ENCODE measurements around the gene COL11A2.

COL11A2 gene

DNA sequence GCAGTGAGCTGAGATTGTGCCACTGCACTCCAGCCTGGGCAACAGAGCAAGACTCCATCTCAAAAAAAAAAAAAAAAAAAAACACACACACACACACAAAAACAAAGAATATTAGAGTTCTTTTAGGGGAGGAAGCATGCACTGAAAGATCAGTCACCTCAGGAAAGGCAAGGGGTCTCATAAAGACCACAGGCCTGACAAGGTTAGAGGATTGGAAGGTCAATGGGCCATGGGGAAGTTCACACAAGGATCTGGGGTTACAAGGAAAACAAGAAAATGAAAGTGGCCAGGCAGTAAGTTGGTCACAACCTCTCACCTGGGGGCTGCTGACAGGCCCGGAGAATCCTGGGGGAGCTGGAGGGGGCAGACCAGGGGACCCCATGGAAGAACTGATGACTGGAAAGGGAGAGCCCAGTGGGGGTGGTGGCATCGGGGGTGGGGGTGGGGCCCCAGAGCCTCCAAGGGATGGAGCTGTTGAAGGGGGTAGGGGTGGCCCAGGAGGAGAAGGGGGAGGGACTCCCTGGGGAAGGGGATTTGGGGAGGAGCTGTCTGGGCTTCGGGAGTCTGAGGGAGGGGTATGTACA, 6.7 kb upstream of the COL11A2 start:
- peak overlapping the region in 6 of 7 experiments; percentile 86 to 99 (median 94) for H3K4me3 ChIP-seq (ENCODE audit: control insufficient read depth in 1 of 7, extremely low read depth in 1 of 7, insufficient read depth in 4 of 7, low read depth in 2 of 7, low read length in 6 of 7)
- H3K4me1 ChIP-seq (ENCODE audit: control extremely low read depth in 1 of 4, control insufficient read depth in 4 of 4, insufficient read depth in 4 of 4, low read length in 3 of 4), result peaks cover 7 to 40% (median 34%) of the 10 kb centered on the region in 4 experiments
- no peak for DNase-seq
- H3K27me3 ChIP-seq (replicated peaks in 2 of 5; ENCODE audit: control insufficient read depth in 4 of 5, insufficient read depth in 5 of 5, low read length in 4 of 5), result no peaks in the 10 kb centered on the region
- H3K27ac ChIP-seq (ENCODE audit: insufficient read depth in 1 of 2, low read depth in 1 of 2, low read length in 2 of 2, poor library complexity in 1 of 2, severe bottlenecking in 2 of 2), result peak overlapping the region in 1 of 2 experiments; percentile 98
- POLR2A ChIA-PET, result interaction anchor here (1.5 kb wide), 1 partner anchor 73 kb away, joined by 4 read pairs; the partner anchor contains the start of genes RPS18 and VPS52
- CTCF ChIA-PET, result interaction anchor here (1.6 to 3.0 kb wide), 6 partner anchors 9 to 49 kb away, joined by 3 to 14 read pairs (median 8); no protein-coding TSS in a partner anchor
- peaks cover 10 to 62% (median 45%) of the 10 kb centered on the region in 4 experiments for H3K36me3 ChIP-seq (ENCODE audit: control insufficient read depth in 4 of 4, insufficient read depth in 4 of 4, low read length in 3 of 4)
- H3K9me3 ChIP-seq (ENCODE audit: control extremely low read depth in 1 of 5, control insufficient read depth in 4 of 5, insufficient read depth in 2 of 5, low read depth in 1 of 5, low read length in 4 of 5), result no peaks in the 10 kb centered on the region
- no CpG with 5 or more reads among the region's 3 CpGs for WGBS (ENCODE audit: insufficient coverage)

DNA sequence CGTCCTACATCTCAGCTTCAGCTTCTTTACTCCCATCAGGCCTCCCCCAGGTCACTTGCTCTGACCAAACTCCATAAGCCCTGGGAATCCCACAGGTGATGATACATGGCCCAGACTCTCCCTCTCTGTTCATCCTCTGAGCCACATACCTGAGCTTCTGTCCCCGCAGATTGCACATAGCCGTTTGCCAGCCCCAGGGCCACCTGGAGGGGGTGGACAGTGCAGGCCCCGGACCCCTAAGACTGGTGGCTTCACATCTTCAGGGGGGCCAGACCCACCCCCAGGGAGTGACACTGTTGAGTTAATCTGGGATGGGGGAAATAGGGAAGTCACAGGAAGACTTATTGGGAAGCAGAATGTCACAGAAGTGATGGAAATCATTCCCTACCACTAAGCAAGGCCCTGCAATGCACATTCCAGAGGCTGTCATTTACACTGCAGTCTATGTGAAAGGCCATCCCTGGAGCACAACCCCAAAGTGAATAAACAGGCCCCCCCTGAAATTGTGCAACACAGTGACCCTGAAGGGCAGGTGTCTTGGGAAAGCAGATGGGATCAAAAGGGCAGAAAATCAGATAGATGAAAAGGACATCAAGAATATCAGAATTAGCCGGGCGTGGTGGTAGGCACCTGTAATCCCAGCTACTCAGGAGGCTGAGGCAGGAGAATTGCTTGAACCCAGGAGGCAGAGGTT, 6.0 kb upstream of the COL11A2 start:
- Histone ChIP-seq H3K9me3 (ENCODE audit: control extremely low read depth in 1 of 5, control insufficient read depth in 4 of 5, insufficient read depth in 2 of 5, low read depth in 1 of 5, low read length in 4 of 5) (no peaks in the 10 kb centered on the region), H3K27ac (ENCODE audit: insufficient read depth in 1 of 2, low read depth in 1 of 2, low read length in 2 of 2, poor library complexity in 1 of 2, severe bottlenecking in 2 of 2) (no peak overlapping the region), H3K4me3 (ENCODE audit: control insufficient read depth in 1 of 7, extremely low read depth in 1 of 7, insufficient read depth in 4 of 7, low read depth in 2 of 7, low read length in 6 of 7) (no peak overlapping the region), H3K4me1 (ENCODE audit: control extremely low read depth in 1 of 4, control insufficient read depth in 4 of 4, insufficient read depth in 4 of 4, low read length in 3 of 4) (peaks cover 7 to 39% (median 31%) of the 10 kb centered on the region in 4 experiments), H3K36me3 (ENCODE audit: control insufficient read depth in 4 of 4, insufficient read depth in 4 of 4, low read length in 3 of 4) (peaks cover 9 to 60% (median 40%) of the 10 kb centered on the region in 4 experiments), H3K27me3 (replicated peaks in 2 of 5; ENCODE audit: control insufficient read depth in 4 of 5, insufficient read depth in 5 of 5, low read length in 4 of 5) (no peaks in the 10 kb centered on the region)
- ChIA-PET CTCF (interaction anchor here (0.9 to 3.0 kb wide), 14 partner anchors 9 to 78 kb away, joined by 3 to 14 read pairs (median 4); partner anchors contain the start of gene RING1), POLR2A (no interaction called here)
- 88% methylated on average over 1 of the region's 6 CpGs for WGBS (ENCODE audit: insufficient coverage)
- no peak for DNase-seq

GRCh38 chr6:33197431-33198048, 5.3 kb upstream of the COL11A2 start:
- Histone ChIP-seq H3K4me1 (ENCODE audit: control extremely low read depth in 1 of 4, control insufficient read depth in 4 of 4, insufficient read depth in 4 of 4, low read length in 3 of 4) (peaks cover 7 to 45% (median 36%) of the 10 kb centered on the region in 4 experiments), H3K4me3 (ENCODE audit: control insufficient read depth in 1 of 7, extremely low read depth in 1 of 7, insufficient read depth in 4 of 7, low read depth in 2 of 7, low read length in 6 of 7) (no peak overlapping the region), H3K27ac (ENCODE audit: insufficient read depth in 1 of 2, low read depth in 1 of 2, low read length in 2 of 2, poor library complexity in 1 of 2, severe bottlenecking in 2 of 2) (peak overlapping the region in 1 of 2 experiments; percentile 37), H3K27me3 (replicated peaks in 2 of 5; ENCODE audit: control insufficient read depth in 4 of 5, insufficient read depth in 5 of 5, low read length in 4 of 5) (peaks cover 0 to 5% (median 0%) of the 10 kb centered on the region in 5 experiments), H3K36me3 (ENCODE audit: control insufficient read depth in 4 of 4, insufficient read depth in 4 of 4, low read length in 3 of 4) (peaks cover 9 to 53% (median 33%) of the 10 kb centered on the region in 4 experiments), H3K9me3 (ENCODE audit: control extremely low read depth in 1 of 5, control insufficient read depth in 4 of 5, insufficient read depth in 2 of 5, low read depth in 1 of 5, low read length in 4 of 5) (no peaks in the 10 kb centered on the region)
- DNase-seq, result peak; percentile 69 to 78 (median 77)
- ChIA-PET POLR2A (no interaction called here), CTCF (interaction anchor here (0.8 to 3.0 kb wide), 19 partner anchors 8 to 77 kb away, joined by 3 to 14 read pairs (median 4); partner anchors contain the start of gene RING1)
- 63% methylated on average over 6 of the region's 12 CpGs for WGBS (ENCODE audit: insufficient coverage)

- 98% methylated on average over 12 of the region's 15 CpGs for WGBS (ENCODE audit: insufficient coverage)
- H3K27me3 ChIP-seq (replicated peaks in 2 of 5; ENCODE audit: control insufficient read depth in 4 of 5, insufficient read depth in 5 of 5, low read length in 4 of 5), result peaks cover 5 to 24% (median 13%) of the 10 kb centered on the region in 5 experiments
- ChIA-PET CTCF (interaction anchor here (0.9 to 3.0 kb wide), 10 partner anchors 10 to 81 kb away, joined by 3 to 8 read pairs (median 4); partner anchors contain the start of gene HSD17B8), POLR2A (no interaction called here)
- no peak overlapping the region for H3K4me3 ChIP-seq (ENCODE audit: control insufficient read depth in 1 of 7, extremely low read depth in 1 of 7, insufficient read depth in 4 of 7, low read depth in 2 of 7, low read length in 6 of 7)
- H3K27ac ChIP-seq (ENCODE audit: insufficient read depth in 1 of 2, low read depth in 1 of 2, low read length in 2 of 2, poor library complexity in 1 of 2, severe bottlenecking in 2 of 2), result no peak overlapping the region
- H3K9me3 ChIP-seq (ENCODE audit: control extremely low read depth in 1 of 5, control insufficient read depth in 4 of 5, insufficient read depth in 2 of 5, low read depth in 1 of 5, low read length in 4 of 5), result no peaks in the 10 kb centered on the region
- H3K4me1 ChIP-seq (ENCODE audit: control extremely low read depth in 1 of 4, control insufficient read depth in 4 of 4, insufficient read depth in 4 of 4, low read length in 3 of 4), result peaks cover 7 to 42% (median 28%) of the 10 kb centered on the region in 4 experiments
- H3K36me3 ChIP-seq (ENCODE audit: control insufficient read depth in 4 of 4, insufficient read depth in 4 of 4, low read length in 3 of 4), result peaks cover 9 to 42% (median 28%) of the 10 kb centered on the region in 4 experiments
- no peak for DNase-seq
These were observed 3.3 kb upstream of the COL11A2 start for GRCh38 chr6:33195304-33196165.

GRCh38 chr6:33194431-33194979, 2.2 kb upstream of the COL11A2 start:
- no peak for DNase-seq
- no peak overlapping the region for H3K4me3 ChIP-seq (ENCODE audit: control insufficient read depth in 1 of 7, extremely low read depth in 1 of 7, insufficient read depth in 4 of 7, low read depth in 2 of 7, low read length in 6 of 7)
- H3K27me3 ChIP-seq (replicated peaks in 2 of 5; ENCODE audit: control insufficient read depth in 4 of 5, insufficient read depth in 5 of 5, low read length in 4 of 5), result peaks cover 5 to 31% (median 13%) of the 10 kb centered on the region in 5 experiments
- H3K27ac ChIP-seq (ENCODE audit: insufficient read depth in 1 of 2, low read depth in 1 of 2, low read length in 2 of 2, poor library complexity in 1 of 2, severe bottlenecking in 2 of 2), result no peak overlapping the region
- H3K4me1 ChIP-seq (ENCODE audit: control extremely low read depth in 1 of 4, control insufficient read depth in 4 of 4, insufficient read depth in 4 of 4, low read length in 3 of 4), result peaks cover 5 to 39% (median 26%) of the 10 kb centered on the region in 4 experiments
- 91% methylated on average over 4 of the region's 8 CpGs for WGBS (ENCODE audit: insufficient coverage)
- ChIA-PET POLR2A (no interaction called here), CTCF (interaction anchor here (1.0 to 1.8 kb wide), 7 partner anchors 11 to 77 kb away, joined by 3 to 7 read pairs (median 3); partner anchors contain the start of gene HSD17B8)
- no peaks in the 10 kb centered on the region for H3K9me3 ChIP-seq (ENCODE audit: control extremely low read depth in 1 of 5, control insufficient read depth in 4 of 5, insufficient read depth in 2 of 5, low read depth in 1 of 5, low read length in 4 of 5)
- H3K36me3 ChIP-seq (ENCODE audit: control insufficient read depth in 4 of 4, insufficient read depth in 4 of 4, low read length in 3 of 4), result peaks cover 9 to 42% (median 28%) of the 10 kb centered on the region in 4 experiments

DNA sequence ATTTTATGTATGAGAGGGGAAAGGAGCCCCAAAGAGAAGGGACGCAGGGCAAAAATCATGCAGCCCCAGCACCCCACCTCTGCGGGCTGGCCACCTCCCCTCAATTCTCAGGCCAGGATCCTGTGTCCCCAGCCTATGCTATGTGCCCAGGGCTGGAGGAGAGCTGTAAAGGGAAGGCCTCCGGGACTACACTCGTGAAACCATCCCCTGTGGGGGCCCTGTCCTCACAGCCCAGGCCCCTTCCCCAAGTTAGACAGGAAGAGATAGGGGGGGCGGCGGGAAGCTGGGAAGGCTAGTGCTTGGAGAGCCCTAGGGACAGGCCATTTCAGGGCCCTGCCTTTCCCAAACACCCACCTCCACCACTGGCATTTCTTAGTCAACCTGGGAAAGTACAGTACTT, 1.4 kb upstream of the COL11A2 start:
- Histone ChIP-seq H3K27ac (ENCODE audit: insufficient read depth in 1 of 2, low read depth in 1 of 2, low read length in 2 of 2, poor library complexity in 1 of 2, severe bottlenecking in 2 of 2) (no peak overlapping the region), H3K4me3 (ENCODE audit: control insufficient read depth in 1 of 7, extremely low read depth in 1 of 7, insufficient read depth in 4 of 7, low read depth in 2 of 7, low read length in 6 of 7) (peak overlapping the region in 2 of 7 experiments; percentile 43 to 63), H3K27me3 (replicated peaks in 2 of 5; ENCODE audit: control insufficient read depth in 4 of 5, insufficient read depth in 5 of 5, low read length in 4 of 5) (peaks cover 5 to 31% (median 13%) of the 10 kb centered on the region in 5 experiments), H3K9me3 (ENCODE audit: control extremely low read depth in 1 of 5, control insufficient read depth in 4 of 5, insufficient read depth in 2 of 5, low read depth in 1 of 5, low read length in 4 of 5) (no peaks in the 10 kb centered on the region), H3K4me1 (ENCODE audit: control extremely low read depth in 1 of 4, control insufficient read depth in 4 of 4, insufficient read depth in 4 of 4, low read length in 3 of 4) (peaks cover 0 to 30% (median 17%) of the 10 kb centered on the region in 4 experiments), H3K36me3 (ENCODE audit: control insufficient read depth in 4 of 4, insufficient read depth in 4 of 4, low read length in 3 of 4) (peaks cover 9 to 42% (median 28%) of the 10 kb centered on the region in 4 experiments)
- POLR2A ChIA-PET, result no interaction called here
- no peak for DNase-seq
- CTCF ChIA-PET, result interaction anchor here (0.7 to 1.4 kb wide), 2 partner anchors 22 to 67 kb away, joined by 3 read pairs; no protein-coding TSS in a partner anchor
- WGBS (ENCODE audit: insufficient coverage), result 87% methylated on average over 4 of the region's 6 CpGs

Measured in common myeloid progenitor, CD34-positive (primary cell).